Cardiac fibroblast (primary cell): ENCODE results near the gene MAP4.

Source experiments
- DNase-seq, 2 donors: peaks; one replicate each; pipeline versions ENCODE4 v3.0.0 to v3.0.0-alpha.2; 2010; ENCODE audit warnings: low read depth in 2 of 2
- H3K4me3 ChIP-seq, 2 donors: replicated peaks in 1 of 2; 1 replicate in 1 of 2; 2 replicates in 1 of 2; pipeline ENCODE4 v1.5.1; 2011; ENCODE audit warnings: low read depth in 2 of 2, low read length in 2 of 2, mild to moderate bottlenecking in 2 of 2, moderate library complexity in 1 of 2
- CTCF ChIP-seq: IDR thresholded peaks from one replicate; pipeline ENCODE4 v1.5.1; 2011; ENCODE audit warnings: low read depth, mild to moderate bottlenecking, low read length, inconsistent platforms

The MAP4 gene

GRCh38 chr3:47872916-47873315 is 143.3 kb downstream of the MAP4 start:
- no peak for DNase-seq
- no peak for TF ChIP-seq CTCF
- no peak overlapping the region for H3K4me3 ChIP-seq

- no peak for DNase-seq
- no peak overlapping the region for H3K4me3 ChIP-seq
- no peak for TF ChIP-seq CTCF
Measured at GRCh38 chr3:47871389-47871788, 144.8 kb downstream of the MAP4 start.

- DNase-seq = no peak
- H3K4me3 ChIP-seq = no peak overlapping the region
- no peak for TF ChIP-seq CTCF
Measured at GRCh38 chr3:47870702-47871260, 145.4 kb downstream of the MAP4 start.

- TF ChIP-seq CTCF = no peak
- DNase-seq = no peak
- no peak overlapping the region for H3K4me3 ChIP-seq
Measured at GRCh38 chr3:47870156-47870555, 146.1 kb downstream of the MAP4 start.

- H3K4me3 ChIP-seq = no peak overlapping the region
- DNase-seq = no peak
- no peak for TF ChIP-seq CTCF
Measured at GRCh38 chr3:47868306-47868705, 147.9 kb downstream of the MAP4 start.

GRCh38 chr3:47867451-47868044 is 148.7 kb downstream of the MAP4 start:
- H3K4me3 ChIP-seq = no peak overlapping the region
- no peak for TF ChIP-seq CTCF
- no peak for DNase-seq

GRCh38 chr3:47865192-47865591 is 151.0 kb downstream of the MAP4 start:
- no peak for TF ChIP-seq CTCF
- peak in 1 of 2 donors; percentile 28 for DNase-seq
- no peak overlapping the region for H3K4me3 ChIP-seq
